ENCODE results near the gene IL22. TPM values are rescaled to one million over a fixed set of nuclear protein-coding genes. Genes with fewer than 3 reads are reported as not detected.

Gene IL22
- total and polyA plus RNA-seq, 2 of the 8 experiments (the other 6 are each of a cell fraction or from before 2014, with no cell fraction given): not detected

DNA sequence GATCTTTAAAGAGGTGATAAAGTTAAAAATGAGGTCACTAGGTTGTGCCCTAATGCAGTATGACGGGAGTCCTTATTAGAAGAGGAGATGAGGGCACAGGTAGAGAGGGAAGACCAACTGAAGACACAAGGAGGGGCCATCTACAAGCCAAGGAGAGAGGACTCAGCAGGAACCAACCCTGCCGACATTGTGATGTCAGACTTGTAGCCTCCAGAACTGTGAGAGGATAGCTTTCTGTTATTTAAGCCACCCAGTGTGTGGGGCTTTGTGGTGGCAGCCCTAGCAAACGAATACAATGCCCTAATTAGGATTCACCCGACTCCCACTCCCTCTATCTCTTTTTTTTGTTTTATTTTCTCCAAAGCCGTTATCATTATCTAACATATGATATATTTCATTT, 19.9 kb downstream of the IL22 start:
- Histone ChIP-seq H3K79me1 (ENCODE audit: low read depth, low read length) (no peaks in the 10 kb centered on the region; the same call in 1 of the 2 replicates), H4K5ac (ENCODE audit: insufficient read length, low read depth, low read length) (no peak overlapping the region), H3K27me3 (replicated peaks in 1 of 4; ENCODE audit: control insufficient read depth in 3 of 4, extremely low read depth in 1 of 4, insufficient read depth in 3 of 4, low read length in 3 of 4) (no peaks in the 10 kb centered on the region), H4K8ac (ENCODE audit: extremely low read depth, insufficient read depth, low read length) (no peak overlapping the region), H3K4me1 (replicated peaks in 1 of 4; ENCODE audit: control insufficient read depth in 3 of 4, insufficient read depth in 4 of 4, low read length in 3 of 4) (no peaks in the 10 kb centered on the region), H3K9me3 (ENCODE audit: insufficient read depth in 2 of 2, low read depth in 1 of 2, low read length in 1 of 2) (no peaks in the 10 kb centered on the region), H3K4ac (replicated peaks; ENCODE audit: insufficient read length, low read depth, low read length) (no peak overlapping the region), H2BK15ac (ENCODE audit: low read length) (no peak overlapping the region), H2BK5ac (ENCODE audit: low read depth, low read length) (no peak overlapping the region), H3K23ac (ENCODE audit: insufficient read length) (no peak overlapping the region), H3K18ac (ENCODE audit: extremely low read depth, low read length) (no peak overlapping the region), H3K14ac (ENCODE audit: insufficient read length) (no peak overlapping the region), H2BK20ac (ENCODE audit: low read length) (no peak overlapping the region), H3K79me2 (ENCODE audit: control insufficient read depth in 1 of 2, insufficient read depth in 2 of 2, low read length in 2 of 2) (no peaks in the 10 kb centered on the region), H3K23me2 (ENCODE audit: low read depth, low read length) (no peaks in the 10 kb centered on the region), H2BK120ac (replicated peaks; ENCODE audit: low read depth, low read length) (no peak overlapping the region), H3K56ac (replicated peaks; ENCODE audit: insufficient read length, low read depth, low read length) (no peak overlapping the region), H4K20me1 (replicated peaks in 1 of 2; ENCODE audit: control insufficient read depth in 1 of 2, insufficient read depth in 2 of 2, low read length in 2 of 2) (no peaks in the 10 kb centered on the region), H3K4me3 (ENCODE audit: extremely low read depth in 1 of 4, insufficient read depth in 2 of 4, low read depth in 3 of 4, low read length in 4 of 4) (no peak overlapping the region), H3K4me2 (ENCODE audit: insufficient read depth in 1 of 2, low read depth in 2 of 2, low read length in 2 of 2) (no peak overlapping the region), H2BK12ac (ENCODE audit: low read depth, low read length) (no peak overlapping the region), H2AFZ (ENCODE audit: low read length) (no peak overlapping the region), H4K91ac (replicated peaks; ENCODE audit: insufficient read length, low read length) (no peak overlapping the region), H3K36me3 (ENCODE audit: control insufficient read depth in 2 of 4, insufficient read depth in 4 of 4, low read length in 3 of 4) (no peaks in the 10 kb centered on the region), H3K9ac (replicated peaks in 1 of 4; ENCODE audit: extremely low read depth in 1 of 4, low read depth in 3 of 4, low read length in 3 of 4) (no peak overlapping the region), H2AK5ac (ENCODE audit: low read depth, low read length) (no peak overlapping the region), H3K27ac (ENCODE audit: low read depth, low read length) (no peak overlapping the region)
- no peak for FAIRE-seq
- DNase-seq (ENCODE audit: low read depth in 1 of 2, low spot score in 2 of 2): no peak
- 87% methylated on average over 5 of the region's 5 CpGs; no CpG with 5 or more reads in 1 of the 2 experiments for WGBS, 2 experiments (ENCODE audit: extremely low coverage in 1 of 2, insufficient coverage in 1 of 2, insufficient read length in 1 of 2, insufficient replicate concordance in 2 of 2, low coverage in 1 of 2, low lambda C conversion rate in 2 of 2, missing lambda C conversion rate in 1 of 2)
- TF ChIP-seq RAD21 (IDR thresholded peaks at IDR 0.05 in 1 of 2, conservative IDR thresholded peaks at IDR 0.05 in 1 of 2; ENCODE audit: low read depth in 2 of 2, low read length in 2 of 2) (peak; percentile 32 to 40), GABPA (IDR thresholded peaks at IDR 0.05; ENCODE audit: borderline replicate concordance, insufficient read depth, low read length) (no peak)
- CTCF ChIA-PET (ENCODE audit: partially characterized antibody): interaction anchor here (0.7 to 2.0 kb wide), 6 partner anchors 10 to 1641 kb away, joined by 3 to 8 read pairs (median 4); no protein-coding TSS in a partner anchor
- POLR2A ChIA-PET (ENCODE audit: partially characterized antibody): no interaction called here
